Measurements from ENCODE around the gene EVA1B. TPM values are rescaled to one million over a fixed set of nuclear protein-coding genes. Genes with fewer than 3 reads are reported as not detected.

The EVA1B gene
- 116 and 133 TPM in 2 replicates for total RNA-seq

GRCh38 chr1:36323636-36324352 is at the start of gene EVA1B:
Gene EVA1B, minus strand, starts transcription at chr1:36323645. Its CDS starts 608 bp downstream, at chr1:36323037.

GRCh38 chr1:36306210-36306901 is 17.1 kb downstream of the EVA1B start, which contains the start of gene SH3D21:
Gene SH3D21, plus strand, starts transcription at chr1:36306368. Its CDS starts 53 bp downstream, at chr1:36306421.

Other genes starting within 250 kb of the EVA1B start
- gene TEKT2, start 239.6 kb downstream of the EVA1B start, total RNA-seq = 0.09 and 0.14 TPM in 2 replicates
- gene ADPRS, start 234.8 kb downstream of the EVA1B start, total RNA-seq = 20.6 and 29.3 TPM in 2 replicates
- 2.0 and 4.5 TPM in 2 replicates for gene COL8A2, start 198.4 kb downstream of the EVA1B start, total RNA-seq
- gene TRAPPC3, start 174.2 kb downstream of the EVA1B start, total RNA-seq = 65.6 and 80.9 TPM in 2 replicates
- 42.5 and 58.4 TPM in 2 replicates for gene MAP7D1, start 167.5 kb downstream of the EVA1B start, total RNA-seq
- 68.1 and 83.3 TPM in 2 replicates for gene THRAP3, start 99.2 kb downstream of the EVA1B start, total RNA-seq
- gene SH3D21, start 17.3 kb downstream of the EVA1B start, total RNA-seq = 1.8 and 5.0 TPM in 2 replicates
- 9.0 and 12.6 TPM in 2 replicates for gene STK40, start 62.3 kb upstream of the EVA1B start, total RNA-seq
- 6.5 and 10.4 TPM in 2 replicates for gene LSM10, start 74.3 kb upstream of the EVA1B start, total RNA-seq
- 12.4 and 12.8 TPM in 2 replicates for gene OSCP1, start 126.8 kb upstream of the EVA1B start, total RNA-seq
- gene MRPS15, start 140.7 kb upstream of the EVA1B start, total RNA-seq = 74.3 and 75.0 TPM in 2 replicates
- 0.09 and 0.28 TPM in 2 replicates for gene CSF3R, start 159.3 kb upstream of the EVA1B start, total RNA-seq

Measured in smooth muscle cell of bladder (primary cell).